GM12892 (cell line): Measurements from ENCODE around the gene NATD1.
"Not testable (repeated sequence)": the region's sequence is repeated elsewhere in the genome, so short reads cannot be mapped to it uniquely, and the experiment has no call there.

Source experiments
- DNase-seq: peaks from one replicate; pipeline ENCODE4 v3.0.0; 2011; ENCODE audit not compliant: insufficient read length
- FAIRE-seq: peaks from 2 replicates; lab custom pipeline; 2011; peaks lifted over from hg19 to GRCh38; lab: Jason Lieb, UNC
- POLR2A ChIP-seq: IDR thresholded peaks from 2 replicates; pipeline ENCODE4 v1.6.1; 2011; ENCODE audit warnings: low read depth, low read length, control low read depth
- POLR2AphosphoS5 ChIP-seq: IDR thresholded peaks from 2 replicates; pipeline ENCODE4 v1.6.1; 2011; ENCODE audit warnings: low read depth, low read length, control low read depth
- TAF1 ChIP-seq: IDR thresholded peaks from 2 replicates; pipeline ENCODE4 v1.6.1; 2011; ENCODE audit warnings: low read depth, mild to moderate bottlenecking, control low read depth, low read length, borderline replicate concordance

The NATD1 gene

GRCh38 chr17:21201874-21202273 lies 51.3 kb downstream of the NATD1 start:
- TF ChIP-seq TAF1 (no peak), POLR2A (no peak), POLR2AphosphoS5 (no peak)
- DNase-seq (no peak), FAIRE-seq (no peak)

DNA sequence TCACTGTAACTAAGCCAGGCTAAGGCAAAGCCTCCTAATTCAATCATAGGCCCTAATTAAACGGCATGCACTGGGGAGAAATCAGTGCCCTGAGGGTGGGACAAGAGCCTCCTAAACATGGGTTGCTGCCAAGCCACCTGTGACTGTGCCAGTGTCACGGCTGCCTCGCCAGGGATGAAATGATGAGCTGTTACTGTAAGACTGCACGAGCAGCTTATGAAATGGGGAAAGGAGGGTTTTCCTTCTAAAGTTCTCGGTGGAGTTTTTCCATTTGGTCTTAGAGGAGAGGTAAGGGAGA lies 52.0 kb downstream of the NATD1 start:
- TF ChIP-seq POLR2A (no peak), POLR2AphosphoS5 (no peak), TAF1 (no peak)
- FAIRE-seq, result no peak
- DNase-seq, result no peak

DNA sequence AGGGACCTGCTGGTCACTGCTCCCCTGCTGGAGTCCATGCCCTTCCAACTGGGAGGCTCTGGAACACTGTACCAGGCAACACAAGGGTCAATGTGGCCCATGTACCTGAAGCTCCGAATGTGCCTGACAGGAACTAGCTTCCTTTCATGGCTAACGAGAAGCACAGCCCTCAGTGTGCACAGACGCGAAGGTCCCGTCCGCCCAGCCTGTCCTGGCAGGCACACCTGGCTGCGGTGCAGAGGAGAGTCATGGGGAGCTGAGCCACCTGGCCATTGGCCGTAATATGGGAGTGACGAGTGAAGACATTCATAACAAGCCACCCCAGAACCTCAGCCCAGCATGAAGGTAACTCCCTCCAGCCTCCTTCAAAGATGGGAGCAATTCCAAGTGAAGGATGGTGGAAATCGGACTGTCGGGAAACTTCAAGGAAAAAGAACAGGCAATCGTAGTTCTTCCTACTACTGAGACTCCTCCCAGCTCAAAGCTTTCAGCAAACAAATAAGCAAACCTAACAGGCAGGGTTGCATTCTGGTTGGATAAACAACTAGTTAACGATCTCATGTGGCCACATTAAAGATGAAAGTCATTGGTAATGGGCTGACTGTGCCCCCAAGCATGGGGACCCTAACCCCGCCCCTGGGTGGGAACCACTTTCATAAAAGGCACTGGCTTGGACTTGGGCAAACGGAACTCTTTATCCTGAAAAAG lies 52.5 kb downstream of the NATD1 start:
- FAIRE-seq, result no peak

DNA sequence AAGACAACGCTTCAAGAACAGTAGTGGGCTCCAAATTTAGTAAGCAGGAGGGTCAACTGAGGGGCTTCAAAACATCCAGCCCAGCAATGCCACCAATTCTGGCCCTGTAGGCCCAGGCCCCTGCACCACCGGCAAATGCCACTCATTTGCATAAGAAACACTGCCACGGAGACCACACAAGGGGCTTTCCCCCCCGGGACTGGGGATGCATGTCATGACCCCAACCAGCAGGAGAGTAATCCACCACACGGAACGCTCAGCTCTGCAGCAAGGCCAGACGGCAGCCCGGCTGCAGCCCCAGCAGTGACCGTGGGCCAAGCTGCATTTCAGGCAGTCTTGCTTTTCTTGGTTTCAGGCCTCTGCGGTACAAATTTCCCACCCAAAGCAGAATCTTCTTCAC lies 53.4 kb downstream of the NATD1 start:
- DNase-seq (no peak), FAIRE-seq (no peak)
- TF ChIP-seq POLR2A, result 0 out of 2 replicates have a peak, but pooled peaks have one; percentile 21
- TF ChIP-seq POLR2AphosphoS5, result no peak

More for the DNA sequence above, 52.5 kb downstream of the NATD1 start:
- TF ChIP-seq POLR2AphosphoS5 (no peak), TAF1 (no peak), POLR2A (no peak)
- no peak for DNase-seq

DNA sequence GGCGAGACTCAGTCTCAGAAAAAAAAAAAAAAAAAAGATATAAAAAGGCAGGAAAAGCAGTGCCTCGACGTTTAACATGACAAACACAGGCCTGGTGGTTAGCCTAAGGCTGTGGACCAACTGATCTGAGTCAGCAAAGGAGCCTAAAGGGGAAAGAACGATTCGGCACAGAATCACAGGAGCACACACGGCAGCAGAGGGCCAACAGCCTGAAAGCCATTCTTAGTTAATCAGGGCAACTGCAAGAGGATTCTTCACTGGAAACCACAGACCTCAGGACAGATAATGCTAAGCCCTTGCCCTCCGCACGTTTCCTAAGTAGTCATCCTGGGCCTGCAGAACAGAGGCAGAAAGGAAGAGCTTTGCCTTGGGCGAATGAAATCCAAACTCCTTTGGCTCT lies 53.9 kb downstream of the NATD1 start:
- no peak for FAIRE-seq
- TF ChIP-seq POLR2A (no peak), TAF1 (no peak), POLR2AphosphoS5 (no peak)
- DNase-seq, result no peak

DNA sequence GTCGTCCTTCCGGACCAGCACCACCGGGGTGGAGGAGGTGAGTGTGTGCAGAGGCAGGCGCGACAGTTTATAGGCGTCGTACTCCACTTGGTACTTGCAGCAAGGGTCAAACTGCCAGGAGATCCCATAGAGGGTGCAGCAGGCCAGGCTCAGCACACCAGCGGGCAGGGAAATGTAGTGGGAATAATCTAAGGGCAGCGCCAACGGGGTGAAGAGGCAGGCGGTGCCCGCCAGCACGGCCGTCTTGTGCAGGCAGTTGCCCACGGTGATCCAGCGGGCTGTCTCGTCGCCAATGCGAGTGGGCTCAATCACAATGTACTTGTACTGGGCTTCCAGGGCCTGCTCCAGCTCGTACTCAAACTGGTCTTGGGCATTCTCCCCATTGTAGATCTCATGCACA lies 54.8 kb downstream of the NATD1 start:
- DNase-seq (no peak), FAIRE-seq (no peak)
- TF ChIP-seq TAF1 (no peak), POLR2AphosphoS5 (no peak), POLR2A (no peak)

DNA sequence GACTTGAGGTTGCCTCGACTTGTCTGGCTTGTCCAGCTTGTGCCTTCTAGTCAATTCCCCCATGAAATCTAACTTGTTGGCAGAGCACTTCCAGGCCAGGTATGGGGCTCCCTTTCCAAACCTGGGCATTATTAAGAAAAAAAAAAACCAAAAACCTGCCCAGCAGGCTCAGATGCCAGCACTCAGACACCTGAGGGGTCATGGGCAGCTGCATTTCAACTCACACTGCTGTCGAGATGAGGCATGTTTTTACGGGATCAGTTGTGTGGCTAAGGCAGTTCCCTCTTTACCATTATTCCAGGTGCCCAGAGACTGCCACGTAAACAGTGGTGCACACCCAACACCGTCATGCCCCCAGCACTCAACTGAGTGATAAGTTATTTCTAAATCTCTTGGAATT lies 57.1 kb downstream of the NATD1 start:
- FAIRE-seq (no peak), DNase-seq (no peak)
- TF ChIP-seq POLR2A (no peak), TAF1 (no peak), POLR2AphosphoS5 (no peak)

- TF ChIP-seq POLR2AphosphoS5, result no peak
- FAIRE-seq (no peak), DNase-seq (no peak)
Observed at GRCh38 chr17:21194703-21195102, 58.5 kb downstream of the NATD1 start.

DNA sequence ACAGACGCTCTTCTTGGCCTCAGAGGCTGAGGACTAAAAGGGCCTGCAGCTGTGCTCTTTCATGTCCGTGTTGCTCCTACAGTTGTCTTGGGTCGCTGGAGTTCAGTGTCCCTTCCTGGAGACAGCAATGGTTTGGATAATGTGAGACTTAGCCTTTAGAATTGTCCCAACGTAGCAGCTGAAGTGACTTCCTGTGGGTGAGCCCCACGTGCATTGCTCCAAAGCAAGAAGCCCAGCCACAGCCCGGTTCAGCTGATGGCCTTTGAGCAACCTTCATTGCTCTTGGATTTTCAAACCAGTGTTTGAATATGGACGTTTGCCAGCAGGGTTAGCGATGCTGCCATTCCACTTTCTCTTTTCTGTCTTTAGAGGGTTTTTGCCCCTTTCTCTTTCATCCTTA lies 59.0 kb downstream of the NATD1 start:
- FAIRE-seq (no peak), DNase-seq (no peak)
- TF ChIP-seq POLR2AphosphoS5 (no peak), POLR2A (no peak), TAF1 (no peak)

- FAIRE-seq, result no peak
- no peak for DNase-seq
Observed at GRCh38 chr17:21193031-21193430, 60.2 kb downstream of the NATD1 start.

DNA sequence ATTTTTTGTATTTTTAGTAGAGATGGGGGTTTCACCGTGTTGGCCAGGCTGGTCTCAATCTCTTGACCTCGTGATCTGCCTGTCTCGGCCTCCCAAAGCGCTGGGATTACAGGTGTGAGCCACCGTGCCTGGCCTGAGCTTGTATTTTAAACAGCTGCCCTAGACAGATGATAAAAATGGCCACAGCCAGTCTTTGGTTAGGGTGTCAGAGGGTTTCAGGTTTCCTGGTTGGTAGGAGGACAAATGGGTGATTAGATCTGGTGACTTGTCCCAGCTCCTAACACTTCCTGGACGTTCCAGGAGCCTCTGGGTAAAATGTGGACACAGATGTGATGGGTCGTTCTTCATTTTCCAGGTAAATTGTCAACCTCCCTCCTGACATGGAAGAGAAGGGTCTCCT lies 60.8 kb downstream of the NATD1 start:
- not testable (repeated sequence) for FAIRE-seq, DNase-seq

More at GRCh38 chr17:21193031-21193430, 60.2 kb downstream of the NATD1 start:
- TF ChIP-seq POLR2AphosphoS5 (no peak), TAF1 (no peak), POLR2A (no peak)

DNA sequence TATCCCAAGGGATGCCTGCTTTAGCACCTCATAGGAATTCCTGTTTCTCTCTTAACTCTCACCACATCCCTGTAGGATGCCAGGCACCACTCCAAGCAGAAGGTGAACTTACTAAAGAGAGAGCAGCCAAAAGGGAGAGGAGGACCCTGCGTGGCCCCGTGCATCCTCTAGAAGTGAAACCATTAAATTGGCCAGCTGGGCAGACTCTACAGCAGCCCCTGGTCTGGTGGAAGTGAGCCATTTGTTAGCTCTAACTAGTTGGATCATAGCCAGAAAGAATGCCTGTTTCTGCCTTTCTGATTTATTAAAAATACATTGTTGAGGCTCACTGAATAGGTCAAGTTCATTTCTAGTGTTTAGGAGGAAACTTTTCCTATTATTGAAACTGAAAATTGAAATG lies 61.5 kb downstream of the NATD1 start:
- DNase-seq (no peak), FAIRE-seq (no peak)
- TF ChIP-seq TAF1 (no peak), POLR2A (no peak), POLR2AphosphoS5 (no peak)

DNA sequence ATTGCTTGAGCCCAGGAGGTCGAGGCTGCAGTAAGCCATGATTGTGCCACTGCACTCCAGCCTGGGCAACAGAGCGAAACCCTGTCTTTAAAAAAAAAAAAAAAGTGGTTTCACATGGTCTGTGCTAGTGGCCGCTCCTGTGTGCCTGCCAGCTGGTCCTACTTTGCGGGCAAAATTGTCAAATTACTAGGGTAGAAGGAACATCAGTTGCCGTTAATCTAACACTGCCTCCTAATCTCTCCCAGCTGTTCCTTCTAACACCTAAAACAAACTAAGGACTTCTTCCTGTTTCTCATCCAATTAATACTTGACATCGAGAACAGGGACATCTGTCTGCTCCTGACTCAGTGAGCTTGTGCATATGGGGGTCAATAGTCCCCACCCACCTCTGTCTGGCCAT lies 63.1 kb downstream of the NATD1 start:
- no peak for DNase-seq
- no peak for FAIRE-seq
- TF ChIP-seq POLR2A, result no peak
- no peak for TF ChIP-seq TAF1
- no peak for TF ChIP-seq POLR2AphosphoS5
